GM12872 (cell line): ENCODE data around the gene ANKRD34B.

ENCODE experiments used
- CTCF ChIP-seq: IDR thresholded peaks from 3 replicates; pipeline ENCODE4 v1.5.1; 2011; ENCODE audit warnings: low read depth, mild to moderate bottlenecking, low read length, moderate library complexity; ENCODE audit not compliant: insufficient read depth

The ANKRD34B gene

DNA sequence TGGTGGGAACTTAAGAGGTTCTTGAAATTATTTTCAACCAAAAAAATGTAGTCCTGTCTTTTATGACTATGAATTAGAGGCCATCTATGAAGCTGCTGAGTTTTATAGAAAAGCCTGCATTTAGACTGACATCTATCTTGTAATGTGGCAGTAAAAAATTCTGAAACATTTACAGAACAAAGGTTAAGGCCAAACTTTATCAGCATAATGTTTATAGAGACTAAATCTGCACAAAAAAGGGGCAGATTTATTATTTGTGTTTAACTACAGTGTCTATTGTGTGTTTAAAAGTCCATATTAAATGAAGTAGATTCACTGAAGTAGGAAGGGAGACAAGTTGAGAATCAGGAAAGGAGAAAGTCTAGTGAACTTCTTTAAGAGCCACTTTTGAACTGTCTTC lies 37.3 kb upstream of the ANKRD34B start:
- no peak for TF ChIP-seq CTCF

GRCh38 chr5:80600943-80601693 lies 31.0 kb upstream of the ANKRD34B start:
- no peak for TF ChIP-seq CTCF

- TF ChIP-seq CTCF: no peak
Observed at GRCh38 chr5:80597500-80597899, 27.4 kb upstream of the ANKRD34B start.

DNA sequence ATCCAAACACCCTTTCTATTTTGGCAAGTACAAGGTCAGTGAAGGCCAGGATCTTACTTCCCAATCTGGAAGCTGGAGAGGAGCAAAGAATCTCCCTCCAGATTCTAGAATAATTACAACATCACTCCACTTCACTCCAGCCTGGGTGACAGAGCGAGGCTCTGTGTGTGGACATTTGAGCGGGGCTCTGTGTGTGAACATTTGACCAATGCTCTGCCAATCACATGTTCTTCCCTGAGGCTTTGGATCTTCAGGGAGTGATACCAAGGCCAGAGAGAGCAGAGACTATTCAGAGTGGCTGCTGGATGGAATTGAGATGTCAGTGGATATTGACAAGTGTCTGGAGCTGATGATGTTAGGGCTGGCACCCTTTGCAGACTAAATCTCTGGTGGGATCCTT lies 24.7 kb upstream of the ANKRD34B start:
- no peak for TF ChIP-seq CTCF

GRCh38 chr5:80592761-80593160 lies 22.7 kb upstream of the ANKRD34B start:
- TF ChIP-seq CTCF: no peak

- no peak for TF ChIP-seq CTCF
Observed at GRCh38 chr5:80592105-80592504, 22.0 kb upstream of the ANKRD34B start.

GRCh38 chr5:80591352-80591751 lies 21.3 kb upstream of the ANKRD34B start:
- no peak for TF ChIP-seq CTCF

GRCh38 chr5:80590766-80591165 lies 20.7 kb upstream of the ANKRD34B start:
- TF ChIP-seq CTCF: no peak
